Fibroblast of skin of scalp (primary cell): Measurements from ENCODE around the gene VEGFB.

Experiments
- DNase-seq: peaks from one replicate; pipeline ENCODE4 v3.0.0-alpha.2; 2013

Gene VEGFB

DNA sequence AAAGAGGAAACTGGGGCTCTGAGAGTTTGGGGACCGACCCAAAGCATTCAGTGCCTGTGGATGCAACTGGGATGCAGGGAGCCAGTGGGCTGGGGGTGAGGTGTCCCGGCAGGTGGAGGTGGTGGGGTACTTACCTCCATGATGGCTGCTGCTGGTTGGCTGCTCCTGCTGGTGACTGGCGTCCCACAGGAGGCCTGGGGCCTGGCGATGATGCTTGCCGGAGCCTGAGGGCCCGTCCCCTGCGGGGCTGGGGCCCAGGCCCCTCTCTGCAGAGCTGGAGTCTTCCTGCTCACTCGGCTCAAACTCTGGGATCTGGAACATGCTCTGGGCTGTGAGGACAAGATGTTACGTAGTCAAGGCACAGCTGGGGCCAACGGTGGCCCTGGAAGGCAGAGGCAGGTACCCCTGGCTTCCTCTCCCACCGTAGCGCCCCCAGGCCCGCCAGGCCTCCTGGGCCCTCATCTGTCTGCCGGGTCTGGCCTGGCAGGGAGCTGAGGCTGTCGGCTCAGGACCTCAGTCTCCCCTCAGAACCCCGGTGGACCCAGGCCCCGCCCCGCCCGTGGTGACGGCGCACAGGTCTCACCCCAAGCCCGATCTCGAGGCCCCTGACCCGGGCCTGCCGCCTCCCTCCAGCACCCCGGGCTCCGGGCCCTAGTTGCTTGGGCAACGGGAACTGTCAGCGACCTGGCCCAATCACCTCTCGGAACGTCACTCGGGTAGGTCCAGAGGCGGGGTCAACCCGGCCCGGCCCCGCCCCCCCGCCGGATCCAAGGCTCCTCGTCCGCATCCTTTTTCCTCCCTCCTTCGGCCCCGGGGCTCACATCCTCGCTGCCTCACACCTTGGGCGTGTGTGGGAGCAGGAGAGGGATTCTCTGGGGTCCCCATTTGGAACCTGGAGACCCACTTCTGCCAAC lies 49.9 kb downstream of the VEGFB start, which contains the start of gene BAD:
Gene BAD, minus strand, starts transcription at position 618 of the 914 bp plus-strand sequence. Its CDS starts 297 bp downstream, at position 321.
- DNase-seq: peak; percentile 92

DNA sequence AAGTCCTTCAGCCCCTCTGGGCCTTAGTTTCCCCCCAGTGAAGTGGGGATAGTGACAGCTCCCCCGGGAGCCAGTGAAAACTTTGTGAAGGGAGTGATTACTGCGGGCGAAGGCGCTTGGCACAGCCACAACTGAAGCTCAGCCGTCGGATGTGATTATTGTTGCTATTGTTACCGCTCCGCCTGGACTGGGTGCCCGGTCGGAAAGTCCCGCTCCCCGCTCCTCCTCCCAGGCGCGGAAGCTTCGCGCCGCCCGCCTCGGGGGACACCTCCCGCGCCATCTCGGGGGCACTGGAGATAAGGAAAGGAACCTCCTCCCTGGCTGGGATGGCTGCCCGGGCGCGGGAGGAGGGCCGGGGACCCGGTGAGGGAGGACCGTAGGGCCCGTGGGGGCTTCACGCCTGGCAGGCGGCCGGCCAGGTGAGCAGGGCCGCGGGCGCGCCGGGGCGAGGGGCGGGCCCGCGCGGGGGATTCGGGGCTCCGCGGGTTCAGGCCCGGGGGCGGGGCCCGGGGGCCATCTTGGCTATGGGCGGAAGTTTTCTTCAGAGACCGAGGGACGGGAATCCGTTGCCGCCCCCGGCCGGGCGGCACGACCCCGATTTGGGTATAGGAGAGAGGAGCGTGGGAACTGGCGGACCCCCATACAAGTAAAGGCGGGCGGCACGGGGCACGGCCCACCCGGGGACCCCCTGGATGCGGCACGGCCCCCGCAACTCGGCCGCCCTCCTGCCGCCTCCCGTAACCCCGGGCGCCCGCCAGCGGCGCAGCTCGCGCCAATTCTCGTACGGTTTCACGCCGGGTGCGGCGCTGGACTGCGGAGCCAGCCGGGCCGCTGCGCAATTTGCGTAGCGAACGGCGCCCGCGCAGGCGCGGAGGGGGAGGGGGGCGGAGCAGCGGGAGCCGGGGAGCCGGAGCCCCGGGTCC lies 50.8 kb downstream of the VEGFB start, which contains the start of gene GPR137:
Gene GPR137, plus strand, starts transcription at position 887 of the 923 bp plus-strand sequence. CDS start 677 bp downstream, outside the sequence.
- DNase-seq: peak; percentile 70

DNA sequence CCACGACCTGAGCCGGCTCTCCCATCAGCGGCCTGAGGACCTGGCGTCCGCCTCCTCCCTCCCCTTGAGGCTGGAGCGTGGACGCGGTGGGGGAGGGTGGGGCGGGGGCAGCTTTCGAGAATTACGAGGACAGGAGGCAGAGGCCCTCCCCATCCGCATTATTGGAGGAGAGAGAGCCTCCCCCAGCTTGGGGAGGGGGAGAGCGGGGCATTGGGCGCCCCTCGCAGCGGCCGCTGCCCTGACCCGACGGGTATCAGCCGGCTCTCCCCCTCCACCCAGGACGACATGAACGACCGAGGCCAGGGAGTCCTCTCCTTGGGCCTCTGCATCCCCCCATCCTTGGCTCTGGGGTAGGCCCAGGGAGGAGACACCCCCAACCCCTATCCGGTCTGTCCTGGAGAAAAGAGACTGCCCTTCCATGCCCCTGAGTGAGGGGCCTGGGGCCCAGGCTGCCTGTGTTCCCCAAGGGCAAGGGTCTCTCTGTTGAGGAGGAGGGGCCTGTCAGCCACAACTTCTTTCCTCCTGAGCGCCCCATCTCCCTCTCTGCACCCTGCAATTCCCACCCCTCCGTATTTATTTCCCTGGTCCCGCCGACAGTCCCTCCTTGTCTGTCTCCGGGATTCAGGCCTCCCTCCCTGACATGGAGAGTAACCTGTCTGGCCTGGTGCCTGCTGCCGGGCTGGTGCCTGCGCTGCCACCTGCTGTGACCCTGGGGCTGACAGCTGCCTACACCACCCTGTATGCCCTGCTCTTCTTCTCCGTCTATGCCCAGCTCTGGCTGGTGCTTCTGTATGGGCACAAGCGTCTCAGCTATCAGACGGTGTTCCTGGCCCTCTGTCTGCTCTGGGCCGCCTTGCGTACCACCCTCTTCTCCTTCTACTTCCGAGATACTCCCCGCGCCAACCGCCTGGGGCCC lies 51.8 kb downstream of the VEGFB start:
- no peak for DNase-seq

DNA sequence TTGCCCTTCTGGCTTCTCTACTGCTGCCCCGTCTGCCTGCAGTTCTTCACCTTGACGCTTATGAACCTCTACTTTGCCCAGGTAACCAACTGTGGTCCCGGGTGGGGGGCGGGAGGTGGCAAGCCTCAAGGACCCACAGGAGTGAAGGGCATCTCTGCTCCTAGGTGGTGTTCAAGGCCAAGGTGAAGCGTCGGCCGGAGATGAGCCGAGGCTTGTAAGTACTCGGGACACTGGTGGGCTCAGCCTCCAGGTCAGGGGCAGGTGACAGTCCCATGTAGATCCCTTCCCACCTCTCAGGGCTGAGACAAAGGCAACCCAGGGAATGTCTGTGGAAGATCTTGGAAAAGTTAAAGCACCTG lies 52.4 kb downstream of the VEGFB start:
- DNase-seq: no peak

DNA sequence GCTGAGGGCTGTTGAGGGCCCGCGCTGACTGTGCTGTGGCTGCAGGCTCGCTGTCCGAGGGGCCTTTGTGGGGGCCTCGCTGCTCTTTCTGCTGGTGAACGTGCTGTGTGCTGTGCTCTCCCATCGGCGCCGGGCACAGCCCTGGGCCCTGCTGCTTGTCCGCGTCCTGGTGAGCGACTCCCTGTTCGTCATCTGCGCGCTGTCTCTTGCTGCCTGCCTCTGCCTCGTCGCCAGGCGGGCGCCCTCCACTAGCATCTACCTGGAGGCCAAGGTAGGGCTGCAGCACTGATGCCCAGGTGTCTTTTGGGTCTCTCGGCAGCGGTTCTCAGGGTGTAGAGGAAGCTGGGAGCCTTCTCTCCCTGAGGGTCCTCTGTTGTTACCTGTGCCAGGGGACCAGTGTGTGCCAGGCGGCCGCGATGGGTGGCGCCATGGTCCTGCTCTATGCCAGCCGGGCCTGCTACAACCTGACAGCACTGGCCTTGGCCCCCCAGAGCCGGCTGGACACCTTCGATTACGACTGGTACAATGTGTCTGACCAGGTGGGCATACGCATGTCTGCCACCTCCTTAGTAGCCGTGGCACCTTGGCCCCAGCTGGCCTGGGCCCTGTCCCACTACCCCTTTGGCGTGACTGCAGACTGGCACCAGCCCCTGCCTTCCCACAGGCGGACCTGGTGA lies 53.4 kb downstream of the VEGFB start:
- DNase-seq: no peak

DNA sequence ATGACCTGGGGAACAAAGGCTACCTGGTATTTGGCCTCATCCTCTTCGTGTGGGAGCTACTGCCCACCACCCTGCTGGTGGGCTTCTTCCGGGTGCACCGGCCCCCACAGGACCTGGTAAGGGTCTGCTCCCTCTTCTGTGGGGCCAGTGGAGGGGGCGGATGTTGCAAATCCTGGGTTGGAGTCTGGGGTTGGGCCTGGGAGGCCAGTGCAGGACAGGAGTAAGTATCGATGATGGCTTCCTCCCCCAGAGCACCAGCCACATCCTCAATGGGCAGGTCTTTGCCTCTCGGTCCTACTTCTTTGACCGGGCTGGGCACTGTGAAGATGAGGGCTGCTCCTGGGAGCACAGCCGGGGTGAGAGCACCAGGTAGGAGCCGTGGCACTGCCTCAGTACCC lies 54.0 kb downstream of the VEGFB start:
- DNase-seq: no peak
